MM.1S (cell line): ENCODE results near the gene MMP23B.

Experiments
- DNase-seq: peaks from one replicate; pipeline ENCODE4 v3.0.0-alpha.2; 2015
- H2AFZ ChIP-seq: fragments of 300-600 bp; sonication (generic); 2 replicates; pipeline ENCODE4 v1.6.0; 2016; ENCODE audit warnings: antibody characterized with exemption, low read length
- H3F3A ChIP-seq: fragments of 300-600 bp; sonication (generic); 2 replicates; pipeline ENCODE4 v1.6.1; 2016; ENCODE audit warnings: mild to moderate bottlenecking, antibody characterized with exemption, low read length, moderate library complexity, mixed read lengths; ENCODE audit not compliant: insufficient read depth
- H3K27ac ChIP-seq: fragments of 300-600 bp; sonication (generic); 2 replicates; pipeline ENCODE4 v1.5.1; 2016; ENCODE audit warnings: mild to moderate bottlenecking, low read length
- H3K27me3 ChIP-seq: fragments of 300-600 bp; sonication (generic); replicated peaks from 2 replicates; pipeline ENCODE4 v1.6.0; 2016; ENCODE audit warnings: low read length; ENCODE audit not compliant: insufficient read depth
- H3K36me3 ChIP-seq: fragments of 300-600 bp; sonication (generic); replicated peaks from 2 replicates; pipeline ENCODE4 v1.6.1; 2016; ENCODE audit warnings: mild to moderate bottlenecking, low read length, mixed read lengths; ENCODE audit not compliant: insufficient read depth
- H3K4me1 ChIP-seq: fragments of 300-600 bp; sonication (generic); 2 replicates; pipeline ENCODE4 v1.6.1; 2016; ENCODE audit warnings: low read length, mixed read lengths
- H3K4me2 ChIP-seq: fragments of 300-600 bp; sonication (generic); 2 replicates; pipeline ENCODE4 v1.6.0; 2016; ENCODE audit warnings: low read depth, low read length
- H3K4me3 ChIP-seq: fragments of 300-600 bp; sonication (generic); 2 replicates; pipeline ENCODE4 v1.5.1; 2016; ENCODE audit warnings: low read length, mixed read lengths
- H3K79me2 ChIP-seq: fragments of 300-600 bp; sonication (generic); 2 replicates; pipeline ENCODE4 v1.6.1; 2016; ENCODE audit warnings: mixed run types, low read length, mixed read lengths
- H3K9ac ChIP-seq: fragments of 300-600 bp; sonication (generic); 2 replicates; pipeline ENCODE4 v1.6.1; 2016; ENCODE audit warnings: low read length, mixed read lengths
- H3K9me2 ChIP-seq: fragments of 300-600 bp; sonication (generic); replicated peaks from 2 replicates; pipeline ENCODE4 v1.6.1; 2016; ENCODE audit warnings: mild to moderate bottlenecking, low read length, mixed read lengths; ENCODE audit not compliant: insufficient read depth
- H3K9me3 ChIP-seq: fragments of 300-600 bp; sonication (generic); replicated peaks from 2 replicates; pipeline ENCODE4 v1.6.1; 2016; ENCODE audit warnings: mild to moderate bottlenecking, low read length, mixed read lengths; ENCODE audit not compliant: insufficient read depth
- H4K20me1 ChIP-seq: fragments of 300-600 bp; sonication (generic); 2 replicates; pipeline ENCODE4 v1.6.1; 2016; ENCODE audit warnings: mild to moderate bottlenecking, low read length, moderate library complexity, mixed read lengths; ENCODE audit not compliant: insufficient read depth
- EZH2 ChIP-seq: fragments of 300-600 bp; sonication (generic); optimal IDR thresholded peaks from 2 replicates; pipeline ENCODE3; 2017; ENCODE audit warnings: low read depth, mild to moderate bottlenecking, antibody characterized with exemption, low read length, mixed read lengths
- EZH2phosphoT487 ChIP-seq: fragments of 300-600 bp; sonication (generic); IDR thresholded peaks from 2 replicates; pipeline ENCODE4 v1.6.1; 2018; ENCODE audit warnings: antibody characterized with exemption, low read length
- TF ChIP-seq, protein P1 (sequence below): fragments of 300-600 bp; sonication (generic); IDR thresholded peaks from 2 replicates; pipeline ENCODE4 v1.5.1; 2016; ENCODE audit warnings: antibody characterized with exemption, low read length, mixed read lengths

The MMP23B gene

DNA sequence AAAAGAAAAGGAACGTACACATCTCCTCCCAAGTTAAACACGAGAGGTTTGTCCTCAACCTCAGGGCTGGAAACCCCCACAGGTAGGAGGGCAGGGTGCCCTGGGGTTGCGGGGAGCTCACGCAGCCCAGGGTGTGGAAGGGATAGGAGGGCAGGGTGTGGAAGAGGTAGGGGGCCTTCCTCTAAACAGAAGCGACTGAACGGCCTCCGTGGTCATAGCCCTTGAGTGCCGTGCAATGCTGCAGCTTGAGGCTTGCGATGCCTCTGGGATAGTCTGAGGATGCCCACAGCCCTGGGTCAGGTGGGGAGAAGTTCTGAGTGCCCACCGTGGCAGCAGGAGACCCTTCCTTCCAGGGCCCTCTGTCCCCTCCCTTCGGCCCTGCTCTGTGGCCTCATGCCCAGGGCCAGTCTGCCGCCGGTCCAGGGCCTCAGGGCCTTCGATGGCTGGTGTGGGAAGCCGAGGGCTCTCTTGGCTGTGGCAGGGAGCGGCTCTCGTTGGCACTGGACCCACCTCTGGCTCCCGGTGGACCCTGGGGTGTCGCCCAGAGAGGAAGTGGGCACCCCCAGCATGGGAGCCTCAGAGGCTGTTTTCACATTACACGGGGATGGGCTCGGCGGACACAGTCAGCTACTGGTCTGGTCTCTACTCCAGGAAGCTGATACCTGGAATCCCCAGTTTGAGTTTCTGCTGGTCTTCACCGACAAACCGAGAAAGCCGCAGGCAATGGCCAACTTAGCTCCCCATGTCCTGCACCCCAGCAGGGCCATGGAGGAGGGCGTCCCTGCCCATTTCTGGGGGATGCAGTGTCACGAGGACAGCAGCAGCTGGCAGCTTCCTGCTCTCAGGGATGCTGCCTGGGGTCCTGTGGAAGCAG is 33.2 kb downstream of the MMP23B start:
- no peaks in the 10 kb centered on the region for H3K27me3 ChIP-seq
- no peak overlapping the region for H3K27ac ChIP-seq
- no peaks in the 10 kb centered on the region for H3K9me3 ChIP-seq
- no peak overlapping the region for H3K4me3 ChIP-seq
- no peaks in the 10 kb centered on the region for H3K36me3 ChIP-seq
- H2AFZ ChIP-seq = no peak overlapping the region
- no peaks in the 10 kb centered on the region for H4K20me1 ChIP-seq
- H3K79me2 ChIP-seq = no peaks in the 10 kb centered on the region
- no peaks in the 10 kb centered on the region for H3F3A ChIP-seq
- H3K4me1 ChIP-seq = no peaks in the 10 kb centered on the region
- no peaks in the 10 kb centered on the region for H3K9me2 ChIP-seq
- TF ChIP-seq EZH2 = no peak
- TF ChIP-seq, protein P1, sequence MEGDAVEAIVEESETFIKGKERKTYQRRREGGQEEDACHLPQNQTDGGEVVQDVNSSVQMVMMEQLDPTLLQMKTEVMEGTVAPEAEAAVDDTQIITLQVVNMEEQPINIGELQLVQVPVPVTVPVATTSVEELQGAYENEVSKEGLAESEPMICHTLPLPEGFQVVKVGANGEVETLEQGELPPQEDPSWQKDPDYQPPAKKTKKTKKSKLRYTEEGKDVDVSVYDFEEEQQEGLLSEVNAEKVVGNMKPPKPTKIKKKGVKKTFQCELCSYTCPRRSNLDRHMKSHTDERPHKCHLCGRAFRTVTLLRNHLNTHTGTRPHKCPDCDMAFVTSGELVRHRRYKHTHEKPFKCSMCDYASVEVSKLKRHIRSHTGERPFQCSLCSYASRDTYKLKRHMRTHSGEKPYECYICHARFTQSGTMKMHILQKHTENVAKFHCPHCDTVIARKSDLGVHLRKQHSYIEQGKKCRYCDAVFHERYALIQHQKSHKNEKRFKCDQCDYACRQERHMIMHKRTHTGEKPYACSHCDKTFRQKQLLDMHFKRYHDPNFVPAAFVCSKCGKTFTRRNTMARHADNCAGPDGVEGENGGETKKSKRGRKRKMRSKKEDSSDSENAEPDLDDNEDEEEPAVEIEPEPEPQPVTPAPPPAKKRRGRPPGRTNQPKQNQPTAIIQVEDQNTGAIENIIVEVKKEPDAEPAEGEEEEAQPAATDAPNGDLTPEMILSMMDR = no peak
- no peak for TF ChIP-seq EZH2phosphoT487
- no peak overlapping the region for H3K9ac ChIP-seq
- H3K4me2 ChIP-seq = no peak overlapping the region
- DNase-seq = no peak

DNA sequence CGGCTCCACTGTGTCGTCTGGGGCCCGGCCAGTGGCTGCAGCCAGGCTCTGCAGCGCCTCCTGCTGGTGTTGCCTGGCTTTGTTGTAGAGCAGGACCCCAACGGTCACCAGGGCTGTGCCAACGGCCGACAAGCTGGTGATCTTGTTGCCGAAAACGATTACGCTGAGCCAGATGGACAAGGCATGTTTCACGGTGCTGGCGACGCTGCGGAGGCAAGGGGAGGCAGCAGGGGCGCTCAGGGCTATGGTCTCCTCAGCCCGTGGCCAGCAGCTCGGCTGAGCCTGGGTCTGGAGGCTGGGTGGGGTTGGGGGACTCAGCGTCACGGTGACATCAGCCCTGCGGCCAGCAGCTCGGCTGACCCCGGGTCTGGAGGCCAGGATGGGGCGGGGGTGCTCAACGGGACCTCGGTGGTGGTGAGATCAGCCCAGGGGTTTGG is 33.9 kb downstream of the MMP23B start:
- Histone ChIP-seq H3F3A (no peaks in the 10 kb centered on the region), H3K27ac (no peak overlapping the region), H4K20me1 (no peaks in the 10 kb centered on the region), H3K27me3 (no peaks in the 10 kb centered on the region), H3K4me1 (no peaks in the 10 kb centered on the region), H3K36me3 (no peaks in the 10 kb centered on the region), H3K79me2 (no peaks in the 10 kb centered on the region), H2AFZ (no peak overlapping the region), H3K9me2 (no peaks in the 10 kb centered on the region), H3K9ac (no peak overlapping the region), H3K4me2 (no peak overlapping the region), H3K9me3 (no peaks in the 10 kb centered on the region), H3K4me3 (no peak overlapping the region)
- TF ChIP-seq, protein P1 = peak; percentile 45
- TF ChIP-seq EZH2 (no peak), EZH2phosphoT487 (no peak)
- DNase-seq = no peak

DNA sequence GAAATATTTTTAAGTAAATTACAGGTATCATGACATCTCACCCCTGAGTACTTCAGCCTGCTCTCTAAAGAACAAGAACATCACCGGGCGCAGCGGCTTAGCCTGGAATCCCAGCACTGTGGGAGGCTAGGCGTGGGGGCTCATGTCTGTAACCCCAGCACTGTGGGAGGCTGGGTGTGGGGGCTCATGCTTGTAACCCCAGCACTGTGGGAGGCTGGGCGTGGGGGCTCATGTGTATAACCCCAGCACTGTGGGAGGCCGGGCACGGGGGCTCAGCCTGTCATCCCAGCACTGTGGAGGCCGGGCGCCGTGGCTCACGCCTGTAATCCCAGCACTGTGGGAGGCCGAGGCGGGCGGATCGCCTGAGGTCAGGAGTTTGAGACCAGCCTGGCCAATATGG is 34.6 kb downstream of the MMP23B start:
- no peaks in the 10 kb centered on the region for H3K27me3 ChIP-seq
- H3K36me3 ChIP-seq = no peaks in the 10 kb centered on the region
- no peak overlapping the region for H3K9ac ChIP-seq

More for the DNA sequence above, 34.6 kb downstream of the MMP23B start:
- H3K9me2 ChIP-seq = no peaks in the 10 kb centered on the region
- no peaks in the 10 kb centered on the region for H3F3A ChIP-seq
- DNase-seq = no peak
- no peaks in the 10 kb centered on the region for H3K79me2 ChIP-seq
- H3K9me3 ChIP-seq = no peaks in the 10 kb centered on the region
- H3K4me1 ChIP-seq = no peaks in the 10 kb centered on the region
- no peaks in the 10 kb centered on the region for H4K20me1 ChIP-seq
- no peak overlapping the region for H3K27ac ChIP-seq
- H2AFZ ChIP-seq = no peak overlapping the region
- TF ChIP-seq EZH2phosphoT487 = no peak
- H3K4me2 ChIP-seq = no peak overlapping the region
- H3K4me3 ChIP-seq = no peak overlapping the region
